Muscle of arm (tissue), 12 donors: ENCODE measurements around the gene FBN1. TPM values are rescaled to one million over a fixed set of nuclear protein-coding genes. Genes with fewer than 3 reads are reported as not detected.

Experiments
- DNase-seq: peaks from one replicate; pipeline ENCODE4 v3.0.0-alpha.2; 2013
- polyA plus RNA-seq, 12 donors: library from polyadenylated mRNA; unstranded; fragments of 120-200 nt; gene quantifications; one replicate each; pipeline ENCODE4 v1.2.1, GENCODE V29; 2013; ENCODE audit not compliant: insufficient read length in 12 of 12

FBN1 gene
- polyA plus RNA-seq, 12 donors: 166 to 435 (median 214) TPM; not detected in 1

DNA sequence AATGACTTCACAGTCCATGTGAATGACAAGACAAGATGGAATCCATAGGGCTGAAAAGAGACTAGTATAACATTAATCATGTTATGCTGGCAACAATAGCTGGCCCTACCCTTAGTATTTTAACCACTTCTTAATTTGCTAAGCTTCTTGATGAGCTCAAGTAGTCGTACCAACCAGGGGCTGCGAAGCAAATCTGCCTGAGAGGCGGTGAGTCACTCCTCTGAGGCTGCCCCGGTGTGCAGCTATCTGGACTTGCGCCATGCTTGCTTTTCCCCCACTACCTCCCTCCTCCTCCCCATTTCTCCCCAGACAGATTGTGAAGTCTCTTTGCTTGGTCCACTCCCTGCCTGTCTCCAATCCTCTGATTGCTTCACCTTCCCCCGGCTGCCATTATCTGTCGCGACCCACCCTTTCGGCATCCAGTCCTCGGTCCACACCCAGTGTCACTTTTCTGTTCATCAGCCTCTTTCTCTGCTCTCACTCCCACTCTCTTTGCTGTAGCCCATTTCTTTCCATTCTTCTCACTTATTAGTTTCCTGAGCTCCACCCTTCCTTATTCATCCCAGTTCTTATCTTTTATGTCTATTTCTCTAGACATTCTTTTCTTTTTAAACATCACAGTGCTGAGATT lies 271.6 kb downstream of the FBN1 start:
- DNase-seq: no peak

DNA sequence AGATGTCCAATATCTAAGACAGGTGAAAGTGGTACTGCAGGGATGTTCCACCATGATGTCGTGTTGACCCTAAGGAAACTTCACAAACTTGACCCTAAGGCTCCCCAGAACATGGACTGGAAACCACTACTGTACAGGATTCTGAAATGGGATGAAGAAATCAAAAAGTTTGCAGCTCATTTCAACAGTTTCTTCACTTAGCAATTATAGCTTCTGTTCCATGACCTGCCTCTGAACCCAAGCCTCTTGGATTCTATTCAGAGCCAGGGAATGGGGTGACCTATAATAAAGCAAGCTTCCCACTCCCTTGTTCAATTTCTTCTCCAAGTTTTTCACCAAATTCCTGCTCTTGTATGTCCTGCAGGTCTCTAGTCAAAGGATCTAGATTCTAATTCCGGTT lies 273.5 kb downstream of the FBN1 start:
- DNase-seq: no peak

DNA sequence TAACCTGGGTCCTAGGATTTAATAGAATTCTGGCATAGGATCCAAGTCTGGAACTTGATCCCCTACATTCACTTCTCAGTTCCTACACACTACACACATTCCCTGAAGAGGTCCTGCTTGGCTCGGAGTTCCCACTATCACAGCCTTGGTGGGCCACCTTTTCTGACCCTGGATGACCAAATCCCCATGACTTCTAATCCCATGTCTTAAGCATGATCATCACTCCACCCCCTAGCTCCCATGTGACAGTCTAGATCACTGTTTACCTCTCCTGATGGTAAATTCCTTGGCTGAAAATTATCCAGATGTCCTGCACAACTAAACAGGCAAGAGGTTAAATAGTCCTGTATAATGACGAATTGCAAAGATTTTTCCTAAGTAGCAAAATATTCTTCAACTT lies 274.0 kb downstream of the FBN1 start:
- DNase-seq: no peak

DNA sequence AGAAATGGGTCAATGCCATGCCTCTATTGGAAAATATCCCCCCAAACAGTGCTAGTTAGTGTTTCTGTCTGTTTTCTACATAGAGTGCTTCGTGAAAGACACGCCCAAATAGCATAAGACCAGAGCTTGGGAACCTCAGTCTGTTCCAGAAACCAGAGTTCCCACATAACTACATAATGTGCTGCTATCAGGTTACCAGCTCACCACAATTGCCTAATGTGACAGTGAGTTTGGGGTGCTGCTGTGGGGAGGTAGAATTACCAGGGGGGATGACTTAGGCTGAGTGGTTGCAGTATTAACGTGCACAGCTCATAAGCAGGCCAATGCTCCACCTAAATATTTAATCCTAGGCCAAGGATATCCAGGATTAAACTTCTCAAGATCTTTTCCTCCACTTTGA lies 275.0 kb downstream of the FBN1 start:
- no peak for DNase-seq

DNA sequence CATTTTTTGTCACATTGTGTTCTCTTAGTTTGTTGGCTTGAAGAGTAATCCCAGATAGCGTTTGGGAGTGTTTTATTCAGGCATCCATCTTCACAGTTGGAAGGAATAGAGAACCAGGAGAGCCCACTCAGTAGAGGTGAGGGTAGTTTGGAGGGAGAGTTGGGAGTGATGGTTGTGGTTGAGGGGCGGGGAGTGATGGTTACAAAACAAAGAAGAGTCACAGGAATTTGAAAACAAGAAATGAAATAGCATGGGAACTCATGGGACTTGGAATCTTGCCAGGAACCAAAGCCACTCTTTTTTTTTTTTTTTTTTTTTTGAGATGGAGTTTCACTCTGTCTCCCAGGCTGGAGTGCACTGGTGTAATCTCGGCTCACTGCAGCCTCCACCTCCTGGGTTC lies 278.0 kb downstream of the FBN1 start:
- no peak for DNase-seq

DNA sequence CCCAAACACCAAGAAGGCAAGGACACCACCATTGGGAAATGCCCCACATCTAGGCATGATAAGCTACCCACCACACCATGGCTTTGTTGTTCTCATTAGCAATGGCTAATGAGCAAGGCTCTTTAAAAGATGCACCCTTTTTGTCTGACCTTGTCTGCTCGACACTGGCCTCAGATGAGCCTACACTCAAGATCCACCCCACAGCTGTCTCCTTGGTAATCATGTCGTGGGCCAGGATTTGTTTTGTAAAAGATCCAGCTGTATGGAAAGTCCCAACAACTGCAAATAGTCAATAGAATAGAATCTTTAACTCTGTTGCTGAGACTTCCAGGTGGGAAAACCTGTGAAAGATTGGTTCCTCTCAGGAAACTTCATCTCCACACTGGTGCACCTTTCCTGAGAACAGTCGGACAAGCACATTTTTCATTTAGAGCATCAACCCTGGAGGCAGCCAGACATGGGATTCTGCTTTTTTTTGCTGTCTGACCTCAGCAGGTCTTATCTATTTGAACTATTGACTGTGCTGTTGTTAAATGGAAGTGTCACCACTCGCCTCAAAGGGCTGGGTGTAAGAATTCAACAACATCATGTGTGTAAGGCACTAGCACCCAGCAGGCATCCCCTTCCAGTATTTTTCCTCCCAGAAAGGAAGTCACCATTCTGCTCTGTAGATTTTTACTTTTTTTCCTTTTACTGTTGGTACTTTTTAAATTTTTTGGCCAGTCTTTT lies 278.8 kb downstream of the FBN1 start:
- no peak for DNase-seq

DNA sequence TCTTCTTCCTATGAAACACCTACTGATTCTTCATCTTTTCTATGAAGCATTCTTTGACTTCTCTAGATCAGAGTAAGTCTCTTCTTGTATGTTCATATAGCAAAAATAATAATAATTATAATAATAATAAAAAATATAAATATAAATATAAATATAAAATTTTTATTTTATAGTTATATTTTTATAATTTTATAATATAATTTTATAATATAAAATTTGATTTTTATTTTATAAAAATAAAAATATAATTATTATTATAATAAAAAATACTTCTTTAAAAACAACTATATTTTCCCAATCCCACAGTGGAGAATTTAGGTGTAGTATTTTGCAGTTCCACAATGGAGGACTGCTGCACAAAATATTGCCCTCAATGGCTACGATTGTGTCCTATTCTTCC lies 279.9 kb downstream of the FBN1 start:
- DNase-seq: no peak

DNA sequence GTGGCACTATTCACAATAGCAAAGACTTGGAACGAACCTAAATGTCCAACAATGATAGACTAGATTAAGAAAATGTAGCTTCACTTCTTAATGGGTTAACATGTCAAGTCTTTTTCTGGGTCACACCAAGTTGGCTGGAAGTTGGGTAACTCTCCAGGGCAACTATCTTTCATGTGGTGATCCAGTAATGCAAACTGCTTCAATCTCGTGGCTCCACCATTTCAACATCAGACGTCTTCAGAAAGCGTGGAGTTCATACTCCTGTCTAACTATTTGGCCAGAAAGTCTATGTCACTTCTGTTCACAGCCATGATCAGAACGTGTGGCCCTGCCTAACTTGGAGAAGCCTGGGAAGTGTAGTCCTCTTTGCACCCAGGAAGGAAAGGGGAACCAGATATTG lies 282.0 kb downstream of the FBN1 start:
- DNase-seq: no peak

DNA sequence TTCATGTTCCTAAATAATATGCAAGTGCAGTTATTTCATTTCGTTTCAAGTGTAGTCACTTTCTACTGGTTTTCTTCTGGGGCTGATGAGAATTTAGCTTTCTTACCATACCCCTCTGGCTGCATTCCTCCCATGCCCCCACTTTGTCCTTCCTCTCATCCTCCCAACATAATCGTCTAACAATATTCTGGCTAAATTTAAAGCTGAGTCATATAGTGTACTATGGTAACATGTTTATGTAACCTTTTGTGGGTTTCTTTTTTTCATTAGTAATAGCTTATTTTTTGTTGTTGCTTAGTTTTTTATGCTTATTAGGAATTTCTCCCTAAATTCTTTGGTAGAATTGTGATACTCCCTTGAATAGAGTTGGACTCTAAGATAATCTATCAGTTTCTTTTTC lies 283.8 kb downstream of the FBN1 start:
- no peak for DNase-seq

DNA sequence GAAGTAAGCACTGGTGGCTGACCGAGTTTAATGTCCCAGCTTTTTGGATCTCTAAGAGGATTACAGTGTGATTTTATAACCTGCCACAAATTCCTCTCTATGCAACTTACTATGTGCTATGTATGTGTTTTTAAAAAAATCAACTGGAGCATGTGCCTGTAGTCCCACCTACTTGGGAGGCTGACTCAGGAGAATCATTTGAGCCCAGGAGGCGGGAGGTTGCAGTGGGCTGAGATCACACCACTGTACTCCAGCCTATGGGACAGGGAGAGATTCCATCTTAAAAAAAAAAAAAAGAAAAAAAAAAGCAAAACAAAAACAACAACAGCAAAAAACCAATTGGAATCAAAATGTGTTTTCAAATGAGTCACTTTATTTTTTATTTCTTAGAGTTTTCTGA lies 284.7 kb downstream of the FBN1 start:
- no peak for DNase-seq

Other genes starting within 250 kb of the FBN1 start
- 1 to 10 TPM in 11 of 12 donors, not detected in 1; 1.7 to 7.9 (median 4.3) TPM for gene CEP152, start 165.4 kb upstream of the FBN1 start, polyA plus RNA-seq
- gene EID1, start 232.4 kb upstream of the FBN1 start, polyA plus RNA-seq: 100 to 1,000 TPM in 11 of 12 donors, not detected in 1; 213 to 282 (median 241) TPM